Renal cortex interstitium (tissue), 3 donors: Measurements from ENCODE around the gene MCM5. TPM values are rescaled to one million over a fixed set of nuclear protein-coding genes. Genes with fewer than 3 reads are reported as not detected.

ENCODE experiments used
- polyA plus RNA-seq, 3 donors: library from polyadenylated mRNA; unstranded; fragments of 120-200 nt; gene quantifications; one replicate each; pipeline ENCODE4 v1.2.1, GENCODE V29; 2013; ENCODE audit not compliant: insufficient read length in 3 of 3

MCM5 gene
- polyA plus RNA-seq, 3 donors: 65.1 to 88.3 (median 72.0) TPM

Other genes with a start within 250 kb of the MCM5 start
- gene HMGXB4, start 142.6 kb upstream of the MCM5 start, polyA plus RNA-seq: 10 to 100 TPM; 26.0 to 31.3 (median 28.1) TPM
- gene TOM1, start 100.2 kb upstream of the MCM5 start, polyA plus RNA-seq: 10 to 100 TPM; 39.4 to 42.9 (median 40.7) TPM
- 10 to 100 TPM; 41.4 to 49.6 (median 41.8) TPM for gene HMOX1, start 19.0 kb upstream of the MCM5 start, polyA plus RNA-seq
- 1 to 10 TPM; 2.1 to 2.2 (median 2.1) TPM for gene RASD2, start 140.7 kb downstream of the MCM5 start, polyA plus RNA-seq
- under 1 TPM in 1 of 3 donors, not detected in 2; 0.47 TPM for gene MB, start 217.2 kb downstream of the MCM5 start, polyA plus RNA-seq
- 1 to 10 TPM; 3.0 to 4.2 (median 3.6) TPM for gene APOL6, start 248.3 kb downstream of the MCM5 start, polyA plus RNA-seq